Activated CD8-positive, alpha-beta T cell treated with anti-CD3 and anti-CD28 coated beads, Interleukin-2, amount 10 ng/mL, durations not matched to agents 7 days and 5 days (primary cell): ENCODE results near the gene CCDC85C. TPM values are rescaled to one million over a fixed set of nuclear protein-coding genes. Genes with fewer than 3 reads are reported as not detected.

ENCODE experiments used
- ATAC-seq: fragments of 150-1000 bp; cut with Tn5 transposase; one replicate; pipeline ENCODE4 v1.10.0; 2021; ENCODE audit warnings: moderate library complexity
- CTCF ChIA-PET: fragments of 350-600 bp; sonication (Branson Sonifier 250); formaldehyde crosslinking; loops from one replicate; lab custom pipeline; 2021; ENCODE audit warnings: antibody characterized with exemption; lab: Charles Lee
- POLR2A ChIA-PET: fragments of 350-600 bp; sonication (Branson Sonifier 250); formaldehyde crosslinking; loops from one replicate; lab custom pipeline; 2021; ENCODE audit warnings: antibody characterized with exemption; lab: Charles Lee
- DNase-seq: peaks from one replicate; pipeline ENCODE4 v3.0.0-alpha.2; 2020
- H3K27ac Mint-ChIP-seq: one replicate; pipeline ENCODE4 v1.8.0; 2021; ENCODE audit warnings: mild to moderate bottlenecking, mixed read lengths
- H3K27me3 Mint-ChIP-seq: one replicate; pipeline ENCODE4 v1.8.0; 2021; ENCODE audit warnings: low read depth, mixed read lengths
- H3K36me3 Mint-ChIP-seq: one replicate; pipeline ENCODE4 v1.8.0; 2021; ENCODE audit warnings: low read depth, mixed read lengths
- H3K4me1 Mint-ChIP-seq: one replicate; pipeline ENCODE4 v1.8.0; 2021; ENCODE audit warnings: low read depth, mixed read lengths
- H3K4me3 Mint-ChIP-seq: one replicate; pipeline ENCODE4 v1.8.0; 2021; ENCODE audit warnings: mild to moderate bottlenecking, mixed read lengths
- H3K9me3 Mint-ChIP-seq: one replicate; pipeline ENCODE4 v1.8.0; 2022; ENCODE audit warnings: mixed read lengths; ENCODE audit not compliant: insufficient read depth
- total RNA-seq, 2 experiments: library from RNA; stranded (reverse); gene quantifications; one replicate each; pipeline ENCODE4 v1.2.3, GENCODE V29; 2021

The CCDC85C gene
- total RNA-seq, 2 experiments from 2014 or later: 7.5 to 8.9 TPM

DNA sequence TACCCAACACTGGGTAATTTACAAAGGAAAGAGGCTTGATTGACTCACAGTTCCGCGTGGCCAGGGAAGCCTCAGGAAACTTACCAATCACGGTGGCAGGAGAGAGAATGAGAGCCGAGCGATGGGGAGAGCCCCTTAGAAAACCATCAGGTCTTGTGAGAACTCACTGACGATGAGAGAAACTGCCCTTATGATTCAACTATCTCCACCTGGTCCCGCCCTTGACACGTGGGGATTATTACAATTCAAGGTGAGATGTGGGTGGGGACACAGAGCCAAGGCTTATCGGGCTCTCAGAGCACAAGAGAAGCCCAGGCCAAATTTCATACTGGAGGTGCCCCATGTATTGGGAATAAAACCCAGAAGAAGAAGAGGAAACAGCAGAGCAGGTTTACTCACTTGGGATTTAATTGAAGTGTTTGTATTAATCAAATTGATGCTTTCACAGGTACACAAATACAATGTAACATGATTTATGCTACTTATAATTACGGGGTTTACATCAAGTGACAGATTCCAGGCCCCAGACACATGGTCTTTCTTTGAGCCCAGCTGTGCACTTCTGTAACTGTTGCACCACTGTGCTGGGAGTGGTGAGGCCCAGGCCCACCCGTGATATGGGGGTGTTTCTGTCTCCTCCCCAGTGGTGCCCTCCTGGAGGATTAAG, 8.2 kb upstream of the CCDC85C start:
- Mint-ChIP-seq H3K36me3 (no peaks in the 10 kb centered on the region), H3K27ac (no peak overlapping the region), H3K4me3 (no peak overlapping the region), H3K9me3 (no peaks in the 10 kb centered on the region), H3K4me1 (no peaks in the 10 kb centered on the region), H3K27me3 (peaks cover 17% of the 10 kb centered on the region)
- CTCF ChIA-PET: no interaction called here
- DNase-seq: no peak
- POLR2A ChIA-PET: no interaction called here
- ATAC-seq: no peak

DNA sequence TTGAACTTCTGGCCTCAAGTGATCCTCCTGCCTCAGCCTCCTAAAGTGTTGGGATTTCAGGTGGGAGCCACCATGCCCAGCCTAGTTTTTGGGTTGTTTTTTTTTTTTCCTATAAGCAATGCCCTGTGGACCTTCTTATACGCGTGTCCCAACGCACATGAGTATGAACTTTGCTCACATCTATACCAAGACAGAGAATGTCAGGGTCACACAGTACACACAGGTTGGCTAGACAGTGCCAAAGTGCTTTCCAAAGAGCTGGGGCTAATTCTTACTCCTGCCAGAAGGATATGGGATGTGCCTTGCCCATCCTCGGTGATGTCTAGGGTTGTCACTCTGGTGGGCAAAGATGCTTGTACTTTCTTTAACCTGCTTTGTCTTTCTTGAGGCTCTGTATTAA, 7.6 kb upstream of the CCDC85C start:
- no peak overlapping the region for H3K4me3 Mint-ChIP-seq
- DNase-seq (no peak), ATAC-seq (no peak)
- H3K4me1 Mint-ChIP-seq: no peaks in the 10 kb centered on the region
- H3K36me3 Mint-ChIP-seq: no peaks in the 10 kb centered on the region
- H3K27me3 Mint-ChIP-seq: peaks cover 13% of the 10 kb centered on the region
- ChIA-PET POLR2A (no interaction called here), CTCF (no interaction called here)
- H3K27ac Mint-ChIP-seq: no peak overlapping the region
- H3K9me3 Mint-ChIP-seq: no peaks in the 10 kb centered on the region

DNA sequence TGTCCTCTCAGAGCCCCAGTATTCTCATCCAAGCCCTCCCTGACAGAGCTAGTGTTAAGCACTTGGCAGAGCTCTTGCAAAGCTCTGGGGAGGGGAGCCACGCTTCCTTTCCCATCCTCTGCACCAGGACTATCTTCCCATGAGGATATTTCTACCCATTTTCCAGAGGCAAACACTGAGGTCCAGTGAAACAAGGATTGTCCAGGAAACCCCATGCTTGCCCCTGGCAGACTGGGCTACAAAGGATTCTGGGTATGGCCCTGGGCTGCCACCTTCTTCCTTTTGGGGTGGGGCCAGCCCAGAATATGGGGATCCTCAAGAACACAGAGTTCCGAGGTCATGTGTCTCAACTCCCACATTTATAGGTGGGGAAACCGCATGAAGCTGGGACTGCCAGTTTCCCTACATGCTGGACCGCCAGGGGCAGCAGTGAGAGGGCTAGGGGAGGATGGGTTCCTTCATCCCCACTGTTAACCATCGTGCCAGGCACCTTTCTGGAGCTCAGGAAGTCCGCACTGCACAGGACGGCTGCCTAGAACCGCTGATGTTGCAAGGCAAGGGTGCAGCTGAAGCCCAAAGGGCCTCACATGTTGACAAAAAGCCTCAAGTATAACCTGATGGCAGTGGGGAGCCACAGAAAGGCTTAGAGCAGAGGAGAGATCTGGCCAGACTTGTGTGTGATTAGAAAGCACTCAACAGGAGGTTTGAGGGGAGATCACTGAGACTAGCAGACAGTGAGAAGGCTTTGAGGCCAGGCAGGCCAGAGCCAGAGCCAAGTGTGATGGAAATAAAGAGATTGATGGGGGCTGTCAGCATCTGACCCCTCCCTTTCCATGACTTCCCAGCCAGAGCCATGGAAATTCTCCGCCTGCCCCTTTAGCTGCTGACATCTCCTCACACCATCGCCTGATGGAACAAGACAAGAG, 5.5 kb upstream of the CCDC85C start:
- DNase-seq (no peak), ATAC-seq (no peak)
- Mint-ChIP-seq H3K4me1 (peaks cover 6% of the 10 kb centered on the region), H3K9me3 (no peaks in the 10 kb centered on the region), H3K4me3 (no peak overlapping the region), H3K27ac (no peak overlapping the region), H3K27me3 (no peaks in the 10 kb centered on the region), H3K36me3 (no peaks in the 10 kb centered on the region)
- ChIA-PET POLR2A (no interaction called here), CTCF (interaction anchor here (1.4 kb wide), 2 partner anchors 9 kb away, joined by 3 to 5 read pairs; no protein-coding TSS in a partner anchor)

DNA sequence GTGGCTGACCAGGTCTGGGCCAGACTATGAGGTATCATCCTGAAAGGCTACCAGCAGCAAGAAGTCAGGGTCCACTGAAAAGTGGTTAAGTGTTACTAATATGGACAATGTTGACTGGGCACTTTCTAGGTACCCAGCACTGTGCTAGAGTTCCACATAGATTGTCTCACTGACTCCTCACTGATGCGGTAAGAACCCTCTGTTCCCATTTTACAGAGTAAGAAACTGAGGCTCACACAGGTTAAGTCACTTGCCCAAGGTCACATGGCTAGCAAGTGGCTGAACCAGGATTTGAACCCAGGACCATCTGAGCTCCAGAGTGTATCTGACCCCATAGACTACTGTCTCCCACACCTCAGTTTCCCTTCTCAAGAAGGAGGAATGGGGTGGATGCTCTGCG, 4.6 kb upstream of the CCDC85C start:
- no peak for DNase-seq
- Mint-ChIP-seq H3K9me3 (no peaks in the 10 kb centered on the region), H3K4me1 (peaks cover 6% of the 10 kb centered on the region), H3K4me3 (no peak overlapping the region), H3K27me3 (no peaks in the 10 kb centered on the region), H3K36me3 (no peaks in the 10 kb centered on the region), H3K27ac (no peak overlapping the region)
- ChIA-PET POLR2A (no interaction called here), CTCF (interaction anchor here (0.9 to 1.4 kb wide), 3 partner anchors 8 to 14 kb away, joined by 3 to 5 read pairs (median 3); no protein-coding TSS in a partner anchor)
- ATAC-seq: no peak

DNA sequence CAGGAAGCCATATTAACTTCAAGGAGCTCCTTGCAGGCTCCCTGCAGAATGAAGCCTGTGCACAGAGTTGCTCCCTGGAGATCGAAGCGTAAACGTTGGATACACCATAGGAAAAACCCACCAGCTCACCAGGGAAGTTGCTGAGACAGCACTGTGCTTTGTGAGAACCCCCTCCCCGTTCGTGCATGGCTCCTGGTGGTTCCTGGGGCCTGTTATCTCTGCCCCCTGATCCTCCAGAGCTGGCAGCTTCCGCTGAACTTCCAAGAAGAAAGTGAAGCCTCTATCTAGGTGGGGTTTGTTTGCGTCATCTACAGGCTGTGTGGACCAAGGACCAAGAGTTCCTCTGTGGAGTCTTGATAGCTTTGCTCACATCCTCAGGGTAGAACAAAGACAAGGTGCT, 2.4 kb upstream of the CCDC85C start:
- Mint-ChIP-seq H3K4me1 (peaks cover 18% of the 10 kb centered on the region), H3K9me3 (no peaks in the 10 kb centered on the region), H3K36me3 (no peaks in the 10 kb centered on the region), H3K27me3 (peaks cover 8% of the 10 kb centered on the region), H3K27ac (no peak overlapping the region), H3K4me3 (no peak overlapping the region)
- POLR2A ChIA-PET: interaction anchor here (2.2 kb wide), 1 partner anchor 126 kb away, joined by 8 read pairs; the partner anchor contains the start of genes CCNK and SETD3
- CTCF ChIA-PET: interaction anchor here (1.0 to 1.9 kb wide), 4 partner anchors 12 to 76 kb away, joined by 3 to 7 read pairs (median 5); no protein-coding TSS in a partner anchor
- ATAC-seq (no peak), DNase-seq (no peak)

DNA sequence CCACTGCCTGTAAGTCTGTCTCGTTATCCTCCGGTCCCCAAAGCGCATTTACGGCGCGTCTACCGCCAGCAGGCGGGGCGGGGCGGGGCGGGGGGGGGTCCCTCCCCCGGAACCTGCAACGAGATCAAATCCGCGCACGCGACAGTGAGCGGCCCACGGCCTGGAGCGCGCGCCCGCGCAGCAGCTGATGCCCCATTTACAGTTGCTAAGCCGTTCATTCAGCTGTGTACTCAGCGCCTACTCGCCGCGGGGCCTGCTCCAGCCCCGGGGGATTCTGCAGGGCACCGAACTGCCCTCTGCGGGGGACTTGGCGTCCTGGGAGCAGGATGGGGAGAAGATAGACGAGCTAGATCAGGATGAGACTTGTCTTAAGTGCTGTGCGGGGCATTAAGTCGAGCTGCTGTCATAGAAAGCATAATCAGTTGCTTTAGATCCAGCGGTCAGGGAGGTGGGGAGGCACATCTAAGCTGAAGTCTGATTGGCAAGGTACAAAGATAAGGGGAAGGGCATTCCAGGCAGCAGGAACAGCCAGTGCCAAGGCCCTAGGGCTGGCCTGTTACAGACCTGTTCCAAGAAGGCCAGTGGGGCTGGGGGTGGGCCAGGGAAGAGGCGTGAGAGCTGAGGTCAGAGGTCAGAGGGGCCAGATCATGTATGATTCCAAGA, 1.4 kb upstream of the CCDC85C start:
- DNase-seq: peak; percentile 86
- H3K27ac Mint-ChIP-seq: peak overlapping the region; percentile 90
- H3K4me1 Mint-ChIP-seq: peaks cover 19% of the 10 kb centered on the region

DNA sequence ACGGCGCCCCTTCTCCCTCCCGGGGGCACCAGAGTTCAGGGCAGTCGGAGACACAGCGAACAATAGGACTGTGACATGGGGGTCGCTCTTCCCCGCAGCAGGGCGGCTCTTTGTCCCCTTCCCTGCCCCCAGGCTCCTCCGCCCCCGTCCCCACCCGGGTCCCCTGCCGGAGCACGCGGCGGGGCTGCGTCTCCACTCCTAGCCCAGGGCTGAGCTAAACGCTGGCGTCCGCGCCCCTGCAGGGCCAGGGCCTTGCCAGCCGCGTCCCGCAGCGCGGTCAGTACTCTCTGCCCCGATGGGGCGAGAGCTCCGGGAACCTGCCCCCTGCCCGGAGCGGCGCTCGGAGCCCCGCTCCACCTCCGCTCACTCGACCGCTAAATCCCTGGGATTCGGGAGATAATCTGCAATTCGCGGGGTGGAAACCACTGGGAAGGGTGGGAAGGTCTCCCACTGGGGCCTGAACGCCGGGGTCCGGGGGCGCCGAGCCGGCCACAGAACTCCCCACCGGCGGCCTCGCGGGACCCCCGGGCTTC, 825 bp upstream of the CCDC85C start:
- peak; percentile 39 for DNase-seq
- Mint-ChIP-seq H3K4me1 (peaks cover 19% of the 10 kb centered on the region), H3K9me3 (no peaks in the 10 kb centered on the region), H3K36me3 (no peaks in the 10 kb centered on the region), H3K27ac (peak overlapping the region; percentile 90), H3K27me3 (peaks cover 8% of the 10 kb centered on the region), H3K4me3 (peak overlapping the region; percentile 88)
- ATAC-seq: peak; percentile 40
- POLR2A ChIA-PET: interaction anchor here (0.5 to 2.2 kb wide), 12 partner anchors 10 to 620 kb away, joined by 3 to 8 read pairs (median 4); partner anchors contain the start of genes CCNK, EVL and SETD3
- CTCF ChIA-PET: interaction anchor here (1.2 to 1.9 kb wide), 5 partner anchors 10 to 79 kb away, joined by 3 to 7 read pairs (median 5); partner anchors contain the start of gene CYP46A1

More for the DNA sequence above, 1.4 kb upstream of the CCDC85C start:
- H3K27me3 Mint-ChIP-seq: peaks cover 8% of the 10 kb centered on the region
- H3K36me3 Mint-ChIP-seq: no peaks in the 10 kb centered on the region
- no peaks in the 10 kb centered on the region for H3K9me3 Mint-ChIP-seq
- peak overlapping the region; percentile 88 for H3K4me3 Mint-ChIP-seq
- peak; percentile 22 for ATAC-seq
- POLR2A ChIA-PET: interaction anchor here (1.0 to 2.2 kb wide), 9 partner anchors 11 to 460 kb away, joined by 3 to 8 read pairs (median 4); partner anchors contain the start of genes CCNK, EVL and SETD3
- CTCF ChIA-PET: interaction anchor here (1.0 to 1.9 kb wide), 6 partner anchors 11 to 78 kb away, joined by 3 to 7 read pairs (median 5); partner anchors contain the start of gene CYP46A1

DNA sequence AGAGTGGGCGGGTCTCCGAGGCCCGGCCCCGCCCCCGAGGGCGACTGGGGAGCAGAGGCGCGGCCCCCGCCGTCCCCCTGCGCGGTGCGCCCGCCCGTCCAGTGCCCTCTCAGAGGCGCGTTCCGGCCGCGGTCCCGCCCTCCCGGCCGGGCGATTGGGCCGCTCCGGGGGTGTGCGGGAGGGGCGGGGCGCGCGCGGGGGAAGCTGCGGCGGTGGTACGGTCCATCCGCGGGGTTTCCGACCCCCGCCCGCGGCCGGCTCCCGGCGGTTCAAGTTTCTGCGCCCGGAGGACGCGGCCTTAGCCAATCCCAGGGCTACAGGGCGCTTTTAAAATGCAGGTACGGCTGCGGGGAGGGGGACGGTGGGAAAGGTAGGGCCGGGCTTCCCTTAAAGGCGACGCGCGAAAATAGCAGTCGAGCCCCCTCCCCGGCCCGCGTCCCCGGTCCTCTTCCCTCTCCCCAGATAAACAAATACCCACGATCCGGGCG, 315 bp upstream of the CCDC85C start:
- CTCF ChIA-PET: interaction anchor here (1.0 to 1.8 kb wide), 3 partner anchors 10 to 292 kb away, joined by 3 to 7 read pairs (median 3); no protein-coding TSS in a partner anchor
- H3K9me3 Mint-ChIP-seq: no peaks in the 10 kb centered on the region

DNA sequence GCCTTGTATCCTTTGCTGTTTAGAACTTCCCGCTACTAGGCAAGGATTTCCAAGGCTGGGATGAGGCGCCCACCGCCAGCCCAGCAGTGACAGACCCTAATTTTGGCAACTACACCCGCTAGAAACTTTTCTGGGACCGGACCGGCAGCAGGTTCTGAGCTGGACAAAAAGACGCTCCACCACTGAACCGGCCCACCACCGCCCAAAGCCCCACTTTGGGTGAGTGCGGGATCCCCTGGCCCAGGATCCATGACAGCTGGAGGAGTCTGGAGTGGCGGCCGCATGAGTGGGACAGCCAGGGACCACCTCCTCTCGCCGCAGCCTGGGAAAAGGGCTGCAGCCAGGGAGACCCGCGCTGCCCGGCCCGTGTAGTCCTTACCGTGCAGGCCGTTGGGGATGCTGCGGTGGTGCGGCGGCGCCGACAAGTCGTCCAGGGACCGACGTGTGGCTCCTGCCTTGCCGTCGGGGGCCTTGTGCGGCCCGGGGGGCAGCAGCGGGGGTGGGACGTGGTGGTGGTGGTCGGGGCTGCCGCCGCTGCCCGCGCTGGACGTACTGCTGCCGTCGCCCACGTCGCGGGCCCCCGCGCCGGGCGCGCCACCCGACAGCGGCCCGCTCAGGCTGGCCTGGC, 1.1 kb downstream of the CCDC85C start:
- CTCF ChIA-PET: interaction anchor here (1.3 kb wide), 1 partner anchor 80 kb away, joined by 3 read pairs; no protein-coding TSS in a partner anchor
- peaks cover 19% of the 10 kb centered on the region for H3K4me1 Mint-ChIP-seq
- H3K36me3 Mint-ChIP-seq: no peaks in the 10 kb centered on the region
- H3K4me3 Mint-ChIP-seq: peak overlapping the region; percentile 58
- H3K9me3 Mint-ChIP-seq: no peaks in the 10 kb centered on the region
- peaks cover 8% of the 10 kb centered on the region for H3K27me3 Mint-ChIP-seq
- DNase-seq (no peak), ATAC-seq (no peak)
- POLR2A ChIA-PET: interaction anchor here (0.6 to 1.3 kb wide), 3 partner anchors 13 to 123 kb away, joined by 3 to 6 read pairs (median 3); no protein-coding TSS in a partner anchor
- no peak overlapping the region for H3K27ac Mint-ChIP-seq

More for the DNA sequence above, 315 bp upstream of the CCDC85C start:
- no peaks in the 10 kb centered on the region for H3K36me3 Mint-ChIP-seq
- peak overlapping the region; percentile 87 for H3K27ac Mint-ChIP-seq
- peak overlapping the region; percentile 88 for H3K4me3 Mint-ChIP-seq
- peaks cover 8% of the 10 kb centered on the region for H3K27me3 Mint-ChIP-seq
- ATAC-seq (peak; percentile 96), DNase-seq (peak; percentile 92)
- peaks cover 19% of the 10 kb centered on the region for H3K4me1 Mint-ChIP-seq
- POLR2A ChIA-PET: interaction anchor here (0.5 to 2.2 kb wide), 10 partner anchors 10 to 620 kb away, joined by 3 to 8 read pairs (median 4); partner anchors contain the start of genes CCNK, EVL and SETD3

DNA sequence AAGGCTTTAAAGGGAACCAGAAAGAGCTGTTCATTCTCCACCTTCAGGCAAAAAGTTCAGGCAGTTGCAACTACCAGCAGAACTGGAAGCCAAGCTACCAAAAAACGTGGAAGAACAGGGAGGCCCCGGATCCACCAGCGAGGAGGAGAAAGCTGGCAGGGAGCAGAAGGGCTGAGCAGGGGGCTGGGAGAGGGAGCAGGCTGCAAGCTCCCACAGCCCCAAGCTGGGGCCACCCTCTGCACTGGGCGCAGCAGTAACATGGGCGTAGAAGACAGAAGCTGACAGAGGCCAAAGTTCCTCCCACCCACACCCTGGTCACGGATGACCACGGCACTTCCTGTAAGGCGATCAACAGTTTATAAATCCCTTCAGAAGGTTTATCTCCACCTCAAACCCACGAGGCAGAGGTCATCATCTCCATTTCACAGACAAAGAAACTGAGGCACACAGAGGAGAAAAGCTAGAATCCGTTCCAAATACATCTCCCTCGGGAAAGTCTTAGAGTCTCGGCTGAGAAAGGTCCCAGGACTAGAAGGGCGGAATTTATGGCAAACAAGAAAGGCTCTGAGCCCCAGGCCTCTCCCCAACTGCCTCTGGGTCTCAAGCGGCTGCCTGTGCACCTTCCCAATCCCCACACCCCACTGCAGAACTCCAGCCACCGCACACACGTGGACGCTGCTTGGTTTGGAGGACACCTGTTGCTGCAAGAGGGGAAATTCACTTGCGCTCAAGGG, 1.8 kb downstream of the CCDC85C start:
- CTCF ChIA-PET: no interaction called here
- POLR2A ChIA-PET: no interaction called here
- no peaks in the 10 kb centered on the region for H3K36me3 Mint-ChIP-seq
- DNase-seq (peak; percentile 31), ATAC-seq (no peak)
- H3K9me3 Mint-ChIP-seq: no peaks in the 10 kb centered on the region
- peak overlapping the region; percentile 58 for H3K4me3 Mint-ChIP-seq
- H3K27ac Mint-ChIP-seq: peak overlapping the region; percentile 75
- H3K4me1 Mint-ChIP-seq: peaks cover 19% of the 10 kb centered on the region
- peaks cover 8% of the 10 kb centered on the region for H3K27me3 Mint-ChIP-seq
